H9 (cell line): Measurements from ENCODE around the gene HCN4. TPM values are rescaled to one million over a fixed set of nuclear protein-coding genes. Genes with fewer than 3 reads are reported as not detected.
"Not testable (repeated sequence)": the region's sequence is repeated elsewhere in the genome, so short reads cannot be mapped to it uniquely, and the experiment has no call there.

Experiments used
- DNase-seq: peaks from one replicate; pipeline ENCODE4 v3.0.0-alpha.2; 2017
- H2AFZ ChIP-seq: one replicate; pipeline ENCODE4 v1.6.1; 2013; ENCODE audit warnings: mild to moderate bottlenecking, low read length, control low read depth, moderate library complexity
- H2AK5ac ChIP-seq: 2 replicates; pipeline ENCODE4 v1.6.1; 2013; ENCODE audit warnings: low read length, control low read depth, mixed read lengths; ENCODE audit not compliant: insufficient read length
- H2BK120ac ChIP-seq: one replicate; pipeline ENCODE4 v1.6.1; 2013; ENCODE audit warnings: low read depth, mild to moderate bottlenecking, low read length, control low read depth, inconsistent platforms; ENCODE audit not compliant: poor library complexity, severe bottlenecking
- H2BK12ac ChIP-seq: 2 replicates; pipeline ENCODE4 v1.6.1; 2013; ENCODE audit warnings: low read length, control low read depth, mixed read lengths, low read depth; ENCODE audit not compliant: insufficient read length
- H2BK15ac ChIP-seq: 2 replicates; pipeline ENCODE4 v1.6.1; 2013; ENCODE audit warnings: low read depth, low read length, control low read depth
- H2BK20ac ChIP-seq: one replicate; pipeline ENCODE4 v1.6.1; 2013; ENCODE audit warnings: low read depth, mild to moderate bottlenecking, low read length, control low read depth, inconsistent platforms; ENCODE audit not compliant: poor library complexity, severe bottlenecking
- H2BK5ac ChIP-seq: 2 replicates; pipeline ENCODE4 v1.6.1; 2013; ENCODE audit warnings: low read length, control low read depth, mixed read lengths; ENCODE audit not compliant: insufficient read length
- H3K14ac ChIP-seq: 2 replicates; pipeline ENCODE4 v1.6.1; 2013; ENCODE audit warnings: low read length, control low read depth; ENCODE audit not compliant: insufficient read depth
- H3K18ac ChIP-seq: 2 replicates; pipeline ENCODE4 v1.6.1; 2013; ENCODE audit warnings: low read depth, mild to moderate bottlenecking, mixed read lengths, low read length, control low read depth; ENCODE audit not compliant: insufficient read length
- H3K23ac ChIP-seq: 2 replicates; pipeline ENCODE4 v1.6.1; 2013; ENCODE audit warnings: low read length, control low read depth, mixed read lengths, low read depth; ENCODE audit not compliant: insufficient read length
- H3K23me2 ChIP-seq: 2 replicates; pipeline ENCODE4 v1.6.1; 2013; ENCODE audit warnings: low read depth, mild to moderate bottlenecking, mixed read lengths, low read length, control low read depth; ENCODE audit not compliant: insufficient read length, poor library complexity, severe bottlenecking
- H3K27ac ChIP-seq: 2 replicates; pipeline ENCODE4 v1.5.1; 2013; ENCODE audit warnings: low read length, control low read depth, mixed read lengths, low read depth; ENCODE audit not compliant: insufficient read length
- H3K27me3 ChIP-seq: 2 replicates; pipeline ENCODE4 v1.6.1; 2013; ENCODE audit warnings: low read length, control low read depth, inconsistent platforms; ENCODE audit not compliant: insufficient read depth
- H3K4ac ChIP-seq: 2 replicates; pipeline ENCODE4 v1.6.1; 2013; ENCODE audit warnings: low read depth, mild to moderate bottlenecking, control low read depth, inconsistent platforms, low read length, moderate library complexity
- H3K4me1 ChIP-seq: 2 replicates; pipeline ENCODE4 v1.6.1; 2013; ENCODE audit warnings: low read length, control low read depth, inconsistent platforms; ENCODE audit not compliant: insufficient read depth
- H3K4me2 ChIP-seq: 2 replicates; pipeline ENCODE4 v1.6.1; 2013; ENCODE audit warnings: low read length, control low read depth, mixed read lengths; ENCODE audit not compliant: insufficient read length, insufficient read depth
- H3K56ac ChIP-seq: 2 replicates; pipeline ENCODE4 v1.6.1; 2013; ENCODE audit warnings: low read depth, mild to moderate bottlenecking, mixed read lengths, low read length, control low read depth; ENCODE audit not compliant: insufficient read length
- H3K79me1 ChIP-seq: 2 replicates; pipeline ENCODE4 v1.6.1; 2013; ENCODE audit warnings: low read depth, mild to moderate bottlenecking, moderate library complexity, low read length, control low read depth, inconsistent platforms; ENCODE audit not compliant: insufficient read depth, poor library complexity, severe bottlenecking
- H3K79me2 ChIP-seq: 2 replicates; pipeline ENCODE4 v1.6.1; 2013; ENCODE audit warnings: low read length, control low read depth, inconsistent platforms; ENCODE audit not compliant: insufficient read depth
- H3K9ac ChIP-seq: 2 replicates; pipeline ENCODE4 v1.6.1; 2013; ENCODE audit warnings: low read length, control low read depth, mixed read lengths; ENCODE audit not compliant: insufficient read length; ENCODE audit errors: extremely low read depth
- H3K9me3 ChIP-seq: one replicate; pipeline ENCODE4 v1.6.1; 2013; ENCODE audit warnings: low read depth, low read length, inconsistent platforms; ENCODE audit not compliant: control insufficient read depth
- H3T11ph ChIP-seq: one replicate; pipeline ENCODE4 v1.6.1; 2013; ENCODE audit warnings: mild to moderate bottlenecking, low read length, control low read depth, inconsistent platforms
- H4K20me1 ChIP-seq: one replicate; pipeline ENCODE4 v1.6.1; 2013; ENCODE audit not compliant: control insufficient read depth, insufficient read length, insufficient read depth
- H4K5ac ChIP-seq: 2 replicates; pipeline ENCODE4 v1.6.1; 2013; ENCODE audit warnings: low read depth, mild to moderate bottlenecking, mixed read lengths, low read length, control low read depth; ENCODE audit not compliant: insufficient read length
- H4K8ac ChIP-seq: replicated peaks from 2 replicates; pipeline ENCODE4 v1.6.1; 2013; ENCODE audit warnings: low read length, control low read depth, mixed read lengths, low read depth; ENCODE audit not compliant: insufficient read length
- H4K91ac ChIP-seq: 2 replicates; pipeline ENCODE4 v1.6.1; 2013; ENCODE audit warnings: low read depth, mild to moderate bottlenecking, moderate library complexity, mixed read lengths, low read length, control low read depth; ENCODE audit not compliant: insufficient read length
- H3K27ac Mint-ChIP-seq, 3 experiments: 2 replicates in 2 of 3; 3 replicates in 1 of 3; pipeline ENCODE4 v1.8.0; 2020 to 2021; ENCODE audit warnings: mixed read lengths in 3 of 3, mild to moderate bottlenecking in 1 of 3, moderate library complexity in 1 of 3
- H3K27me3 Mint-ChIP-seq: 2 replicates; pipeline ENCODE4 v1.8.0; 2021; ENCODE audit warnings: low read depth, mild to moderate bottlenecking, moderate library complexity, mixed read lengths
- H3K36me3 Mint-ChIP-seq, 3 experiments: 2 replicates in 2 of 3; 3 replicates in 1 of 3; pipeline ENCODE4 v1.8.0; 2020 to 2021; ENCODE audit warnings: low read depth in 3 of 3, mixed read lengths in 3 of 3; ENCODE audit not compliant: insufficient read depth in 1 of 3
- H3K4me1 Mint-ChIP-seq, 2 experiments: 2 replicates each; pipeline ENCODE4 v1.8.0; 2020; ENCODE audit warnings: mixed read lengths in 2 of 2
- H3K4me3 Mint-ChIP-seq, 2 experiments: 2 replicates in 1 of 2; 3 replicates in 1 of 2; pipeline ENCODE4 v1.8.0; 2020 to 2021; ENCODE audit warnings: mild to moderate bottlenecking in 2 of 2, mixed read lengths in 2 of 2, moderate library complexity in 1 of 2
- H3K9me3 Mint-ChIP-seq, 2 experiments: 2 replicates in 1 of 2; 3 replicates in 1 of 2; pipeline ENCODE4 v1.8.0; 2020; ENCODE audit warnings: mild to moderate bottlenecking in 2 of 2, mixed read lengths in 2 of 2, moderate library complexity in 1 of 2
- CTCF ChIP-seq: fragments of 200-600 bp; sonication (generic); conservative IDR thresholded peaks from 3 replicates; pipeline ENCODE4 v1.8.0; 2021; ENCODE audit warnings: antibody characterized with exemption, mild to moderate bottlenecking
- WGBS: extraction: QIAGEN DNeasy Blood & Tissue Kit; methylation state at CpG from one replicate; pipeline ENCODE4 v1.1.7; 2013; ENCODE audit warnings: missing lambda C conversion rate, low lambda C conversion rate, mixed read lengths; ENCODE audit not compliant: insufficient read length; ENCODE audit errors: extremely low coverage; 5-methylcytosine and 5-hydroxymethylcytosine counted together
- total RNA-seq: library from RNA; stranded (reverse); gene quantifications from 2 replicates; pipeline ENCODE4 v1.2.1, GENCODE V29; 2021

The HCN4 gene
- total RNA-seq, 1 experiment from 2014 or later = 10.5 TPM

GRCh38 chr15:73303636-73304035, 65.1 kb downstream of the HCN4 start:
- H2BK5ac ChIP-seq = no peak overlapping the region
- H3K23ac ChIP-seq = no peak overlapping the region
- no peak overlapping the region for H2AFZ ChIP-seq
- no peak for DNase-seq
- H3K79me2 ChIP-seq = no peaks in the 10 kb centered on the region
- peaks cover 14 to 37% (median 35%) of the 10 kb centered on the region in 3 experiments; a peak in 6 of 7 replicates for H3K36me3 Mint-ChIP-seq
- no peak overlapping the region for H4K5ac ChIP-seq
- no peak overlapping the region for H2BK12ac ChIP-seq
- no peak for TF ChIP-seq CTCF
- no peak overlapping the region for H4K91ac ChIP-seq
- no peak overlapping the region for H3K56ac ChIP-seq
- H3K18ac ChIP-seq = no peak overlapping the region
- H2BK15ac ChIP-seq = no peak overlapping the region
- H3K9me3 Mint-ChIP-seq = no peaks in the 10 kb centered on the region
- no peak overlapping the region for H2AK5ac ChIP-seq
- no peak overlapping the region for H3K14ac ChIP-seq
- H3K4me1 ChIP-seq = no peaks in the 10 kb centered on the region
- no peak overlapping the region for H3K4ac ChIP-seq
- H3K27me3 Mint-ChIP-seq = no peaks in the 10 kb centered on the region
- no peak overlapping the region for H3K27ac Mint-ChIP-seq
- no peak overlapping the region for H3K4me3 Mint-ChIP-seq
- H3K4me2 ChIP-seq = no peak overlapping the region
- H3K79me1 ChIP-seq = no peaks in the 10 kb centered on the region
- no CpG with 5 or more reads among the region's 5 CpGs for WGBS
- no peak overlapping the region for H4K8ac ChIP-seq
- no peak overlapping the region for H2BK20ac ChIP-seq
- H4K20me1 ChIP-seq = no peaks in the 10 kb centered on the region
- no peaks in the 10 kb centered on the region for H3K23me2 ChIP-seq
- H3T11ph ChIP-seq = no peak overlapping the region
- no peaks in the 10 kb centered on the region for H3K27me3 ChIP-seq
- peaks cover 4% of the 10 kb centered on the region in 2 experiments; a peak in 3 of 4 replicates for H3K4me1 Mint-ChIP-seq
- no peak overlapping the region for H3K27ac ChIP-seq
- H2BK120ac ChIP-seq = no peak overlapping the region
- H3K9ac ChIP-seq = no peak overlapping the region
- no peaks in the 10 kb centered on the region for H3K9me3 ChIP-seq

- H4K8ac ChIP-seq, H3K56ac ChIP-seq, H3K4me2 ChIP-seq, H2BK12ac ChIP-seq, H3K9me3 ChIP-seq, H3K9me3 Mint-ChIP-seq, H2BK120ac ChIP-seq, H3K27ac ChIP-seq, H4K5ac ChIP-seq, H3K79me2 ChIP-seq, H2BK15ac ChIP-seq, H3K27me3 Mint-ChIP-seq, H3K4me1 ChIP-seq, H3K23me2 ChIP-seq, H3K27ac Mint-ChIP-seq, H3K4me3 Mint-ChIP-seq, H3K79me1 ChIP-seq, H3K9ac ChIP-seq, H3K4ac ChIP-seq, H2AK5ac ChIP-seq, H3K4me1 Mint-ChIP-seq, DNase-seq, H3K27me3 ChIP-seq, H2BK5ac ChIP-seq, H2AFZ ChIP-seq, H3K14ac ChIP-seq, H4K20me1 ChIP-seq, H3K23ac ChIP-seq, H2BK20ac ChIP-seq, H3T11ph ChIP-seq, H4K91ac ChIP-seq, H3K18ac ChIP-seq: not testable (repeated sequence)
- H3K36me3 Mint-ChIP-seq = peaks cover 16 to 50% (median 40%) of the 10 kb centered on the region in 3 experiments; a peak in 6 of 7 replicates
- WGBS = no CpG with 5 or more reads among the region's 11 CpGs
These were observed 68.5 kb downstream of the HCN4 start for GRCh38 chr15:73300286-73300685.
